GM08714 (cell line): Measurements from ENCODE around the gene PPIH.
"Not testable (repeated sequence)": the region's sequence is repeated elsewhere in the genome, so short reads cannot be mapped to it uniquely, and the experiment has no call there.

Source experiments
- H3K4me3 ChIP-seq: fragments of 200-500 bp; sonication (Bioruptor generic); 2 replicates; pipeline ENCODE4 v1.5.1; 2014; ENCODE audit warnings: mild to moderate bottlenecking, low read length, inconsistent platforms
- ZNF274 ChIP-seq: IDR thresholded peaks from 2 replicates; pipeline ENCODE4 v1.6.1; 2012; ENCODE audit warnings: mild to moderate bottlenecking, low read depth, low read length

The PPIH gene

GRCh38 chr1:42698081-42698813, 40.0 kb downstream of the PPIH start:
- no peak for TF ChIP-seq ZNF274
- no peak overlapping the region for H3K4me3 ChIP-seq

GRCh38 chr1:42700006-42700405, 41.8 kb downstream of the PPIH start:
- H3K4me3 ChIP-seq, result no peak overlapping the region
- TF ChIP-seq ZNF274, result no peak

- TF ChIP-seq ZNF274, result no peak
- no peak overlapping the region for H3K4me3 ChIP-seq
Measured at GRCh38 chr1:42703888-42704464, 45.8 kb downstream of the PPIH start.

DNA sequence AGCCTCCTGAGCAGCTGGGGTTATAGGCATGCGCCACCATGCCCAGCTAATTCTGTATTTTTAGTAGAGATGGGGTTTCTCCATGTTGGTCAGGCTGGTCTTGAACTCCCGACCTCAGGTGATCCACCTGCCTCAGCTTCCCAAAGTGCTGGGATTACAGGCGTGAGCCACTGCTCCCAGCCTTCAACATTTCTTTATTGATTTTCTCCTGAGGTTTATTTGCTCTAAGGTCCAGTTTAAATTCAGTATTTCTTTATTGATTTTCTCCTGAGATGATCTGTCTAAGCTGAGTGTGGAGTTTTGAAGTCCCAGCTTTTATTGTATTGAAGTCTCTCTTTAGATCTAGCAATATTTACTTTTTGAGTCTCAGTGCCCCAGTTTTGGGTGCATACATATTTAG, 54.6 kb downstream of the PPIH start:
- H3K4me3 ChIP-seq, result not testable (repeated sequence)

- no peak for TF ChIP-seq ZNF274
- H3K4me3 ChIP-seq, result no peak overlapping the region
Measured at GRCh38 chr1:42713293-42713692, 55.1 kb downstream of the PPIH start.

GRCh38 chr1:42714441-42714840, 56.2 kb downstream of the PPIH start:
- not testable (repeated sequence) for H3K4me3 ChIP-seq

DNA sequence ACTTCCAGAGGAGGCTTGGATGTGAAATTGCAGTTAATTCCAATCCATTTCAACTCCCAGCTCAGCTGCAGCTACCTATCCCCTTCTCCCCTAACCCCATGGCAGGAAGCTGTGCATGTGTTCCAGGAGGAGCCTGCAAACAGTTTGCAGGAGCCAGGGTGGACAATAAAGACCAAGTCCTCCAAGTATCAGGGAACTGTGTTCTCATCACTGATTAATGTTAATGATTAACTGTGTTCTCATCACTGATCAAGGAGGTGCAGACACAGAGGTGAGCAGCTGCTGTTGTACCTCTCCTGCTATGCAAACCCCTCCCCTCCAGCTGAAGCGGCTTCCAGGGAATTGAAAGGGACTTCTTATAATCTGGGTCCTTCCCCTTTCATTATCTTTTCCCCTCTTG, 62.6 kb downstream of the PPIH start:
- no peak for TF ChIP-seq ZNF274
- no peak overlapping the region for H3K4me3 ChIP-seq

DNA sequence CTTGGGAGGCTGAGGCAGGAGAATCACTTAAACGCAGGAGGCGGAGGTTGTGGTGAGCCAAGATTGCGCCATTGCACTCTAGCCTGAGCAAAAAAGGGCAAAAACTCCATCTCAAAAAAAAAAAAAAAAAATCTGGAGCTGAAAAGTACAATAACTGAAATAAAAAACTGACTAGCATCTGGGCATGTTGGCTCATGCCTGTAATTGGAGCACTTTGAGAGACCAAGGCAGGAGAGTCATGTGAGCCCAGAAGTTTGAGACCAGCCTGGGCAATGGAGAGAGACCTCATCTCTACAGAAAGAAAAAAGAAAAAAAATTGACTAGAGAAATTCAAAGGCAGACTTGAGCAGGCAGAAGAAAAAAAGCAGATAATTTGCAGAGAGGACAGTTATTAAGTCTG, 63.7 kb downstream of the PPIH start:
- no peak for TF ChIP-seq ZNF274
- H3K4me3 ChIP-seq, result no peak overlapping the region

DNA sequence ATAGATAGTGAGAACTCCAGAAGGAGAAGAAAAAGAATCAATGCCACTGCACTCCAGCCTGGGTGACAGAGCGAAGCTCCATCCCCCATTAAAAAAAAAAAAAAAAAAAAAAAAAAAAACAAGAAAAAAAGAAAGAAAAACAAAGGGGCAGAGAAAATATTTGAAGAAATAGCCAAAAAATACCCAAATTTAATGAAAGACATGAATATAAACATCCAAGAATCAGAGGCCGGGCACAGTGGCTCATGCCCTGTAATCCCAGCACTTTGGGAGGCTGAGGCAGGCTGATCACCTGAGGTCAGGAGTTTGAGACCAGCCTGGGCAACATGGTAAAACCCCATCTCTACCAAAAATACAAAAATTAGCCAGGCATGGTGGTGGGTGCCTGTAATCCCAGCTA, 64.2 kb downstream of the PPIH start:
- H3K4me3 ChIP-seq, result not testable (repeated sequence)

DNA sequence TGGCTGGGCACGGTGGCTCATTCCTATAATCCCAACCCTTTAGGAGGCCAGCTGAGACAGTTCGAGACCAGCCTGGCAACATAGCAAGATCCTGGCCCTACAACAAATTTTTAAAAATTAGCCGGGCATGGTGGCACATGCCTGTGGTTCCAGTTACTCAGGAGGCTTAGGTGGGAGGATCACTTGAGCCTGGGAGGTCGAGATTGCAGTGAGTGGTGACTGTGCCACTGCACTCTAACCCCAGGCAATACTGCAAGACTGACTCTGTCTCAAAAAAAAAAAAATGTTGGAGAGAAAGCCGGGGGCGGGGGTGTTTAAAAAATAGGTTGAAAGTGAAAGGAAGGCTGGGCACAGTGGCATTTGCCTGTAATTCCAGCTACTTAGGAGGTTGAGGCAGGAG, 65.3 kb downstream of the PPIH start:
- no peak overlapping the region for H3K4me3 ChIP-seq
- no peak for TF ChIP-seq ZNF274

- H3K4me3 ChIP-seq, result not testable (repeated sequence)
Measured at GRCh38 chr1:42725820-42726219, 67.6 kb downstream of the PPIH start.
